Measurements from ENCODE around the gene CCDC47.

Gene CCDC47

GRCh38 chr17:63695889-63696288 lies 77.5 kb downstream of the CCDC47 start:
- Histone ChIP-seq H3K4me1 (ENCODE audit: control insufficient read depth in 1 of 2, insufficient read depth in 2 of 2, low read length in 2 of 2) (peaks cover 9 to 10% of the 10 kb centered on the region in 2 experiments), H2AFZ (ENCODE audit: insufficient read depth, low read length, poor library complexity) (no peak overlapping the region), H3K4me2 (ENCODE audit: low read length) (no peak overlapping the region), H2BK12ac (ENCODE audit: low read length) (no peak overlapping the region), H3K79me1 (ENCODE audit: low read length) (peaks cover 6% of the 10 kb centered on the region), H3K4ac (ENCODE audit: low read depth, low read length) (no peak overlapping the region), H4K8ac (ENCODE audit: low read depth, low read length) (no peak overlapping the region), H3K9ac (ENCODE audit: low read length) (no peak overlapping the region), H2BK5ac (ENCODE audit: low read depth, low read length, poor library complexity) (no peak overlapping the region), H3K36me3 (ENCODE audit: control insufficient read depth in 1 of 2, insufficient read depth in 2 of 2, low read length in 2 of 2) (peaks cover 23 to 25% of the 10 kb centered on the region in 2 experiments), H3K14ac (ENCODE audit: low read length) (no peak overlapping the region), H3K9me3 (ENCODE audit: insufficient read depth, low read depth, low read length) (no peaks in the 10 kb centered on the region), H2BK120ac (ENCODE audit: insufficient read depth, low read length, poor library complexity) (no peak overlapping the region), H3K79me2 (ENCODE audit: control insufficient read depth, insufficient read depth, low read length, poor library complexity) (peaks cover 4% of the 10 kb centered on the region), H3K18ac (ENCODE audit: low read length) (no peak overlapping the region), H3K27ac (ENCODE audit: low read depth, low read length) (no peak overlapping the region), H2AK5ac (ENCODE audit: low read length) (no peak overlapping the region), H4K12ac (ENCODE audit: low read depth, low read length) (no peak overlapping the region), H3K27me3 (ENCODE audit: insufficient read depth, low read length) (no peaks in the 10 kb centered on the region), H3K23ac (ENCODE audit: low read length) (no peak overlapping the region), H3K4me3 (ENCODE audit: low read depth, low read length) (no peak overlapping the region), H4K91ac (ENCODE audit: low read depth, low read length) (no peak overlapping the region)
- no peak for DNase-seq
- WGBS (ENCODE audit: extremely low coverage, insufficient coverage, insufficient read length), result no CpG with 5 or more reads among the region's 6 CpGs

All from trophoblast cell (in vitro differentiated cells and primary cell).